ENCODE measurements around the gene LDLRAD2. TPM values are rescaled to one million over a fixed set of nuclear protein-coding genes. Genes with fewer than 3 reads are reported as not detected.

Gene LDLRAD2
- total and polyA plus RNA-seq, 2 of the 4 experiments (the other 2 are of a cell fraction), result 0.05 TPM; not detected in 1

DNA sequence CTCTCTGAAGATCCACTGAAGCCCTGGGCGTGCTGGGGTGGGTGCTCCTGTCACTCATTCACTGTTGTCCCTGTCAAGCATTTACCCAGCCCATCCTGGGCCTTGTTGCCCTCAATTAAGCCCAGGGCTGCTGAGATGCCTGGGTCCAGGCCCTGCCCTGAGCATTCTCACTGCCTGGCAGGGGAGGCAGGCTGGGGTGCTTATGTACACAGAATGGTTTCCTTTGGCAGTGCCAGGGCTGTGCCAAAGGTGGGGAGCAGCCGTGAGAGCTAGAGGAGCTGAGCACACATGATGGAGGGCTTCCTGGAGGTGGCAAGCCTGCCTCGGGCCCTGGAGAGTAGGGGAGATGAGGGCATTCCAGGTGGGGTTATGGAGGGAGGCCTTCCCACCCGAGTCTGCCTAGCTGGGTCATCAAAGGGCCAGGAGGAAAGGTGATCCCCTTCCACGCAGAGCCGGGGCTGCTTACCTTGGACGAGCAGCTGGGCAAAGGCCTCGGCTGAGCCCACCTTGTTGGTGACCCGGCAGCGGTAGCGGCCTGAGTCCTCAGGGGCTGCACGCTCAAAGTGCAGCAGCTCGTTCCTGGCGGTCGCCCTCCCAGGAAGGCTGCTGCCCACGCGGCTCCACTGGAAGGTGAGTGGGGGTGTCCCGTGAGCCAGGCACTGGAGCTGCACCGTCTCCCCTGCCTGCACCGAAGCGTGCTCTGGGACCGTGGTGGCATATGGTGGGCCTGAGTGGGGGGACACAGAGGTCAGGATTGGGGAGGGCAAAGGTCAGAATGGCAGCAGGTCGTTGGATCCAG is 26.5 kb downstream of the LDLRAD2 start:
- DNase-seq (no peak), ATAC-seq (ENCODE audit: low read depth) (no peak)
- H3K4me3 ChIP-seq (ENCODE audit: insufficient read depth, low read depth, low read length), result no peak overlapping the region
- H4K91ac ChIP-seq (ENCODE audit: insufficient read depth, low read depth, low read length), result no peak overlapping the region
- no peak overlapping the region for H3K4ac ChIP-seq (ENCODE audit: low read depth, low read length)
- H2BK120ac ChIP-seq (ENCODE audit: low read depth, low read length), result no peak overlapping the region
- H3K27me3 ChIP-seq (ENCODE audit: control insufficient read depth, insufficient read depth, low read length), result no peaks in the 10 kb centered on the region
- no TSS peak for BruUV-seq (replicated peaks)
- POLR2A ChIA-PET (ENCODE audit: unreplicated experiment), result no interaction called here
- H4K8ac ChIP-seq (ENCODE audit: low read depth in 2 of 2, low read length in 2 of 2), result no peak overlapping the region
- H3K79me1 ChIP-seq (ENCODE audit: low read depth in 1 of 2, low read length in 2 of 2), result peaks cover 0 to 3% of the 10 kb centered on the region in 2 experiments; a peak in 2 of 4 replicates
- H2AK5ac ChIP-seq (ENCODE audit: low read depth, low read length), result no peak overlapping the region
- no peak overlapping the region for H2BK15ac ChIP-seq (ENCODE audit: low read depth, low read length)
- no peak overlapping the region for H2AFZ ChIP-seq (replicated peaks; ENCODE audit: low read length, poor library complexity)
- H3K14ac ChIP-seq (replicated peaks; ENCODE audit: low read depth, low read length), result no peak overlapping the region
- no peak overlapping the region for H4K5ac ChIP-seq (ENCODE audit: low read depth, low read length)
- no peak overlapping the region for H2BK5ac ChIP-seq (ENCODE audit: low read depth, low read length, poor library complexity, severe bottlenecking)
- intact Hi-C loops (cut with micrococcal nuclease), result no loop called here
- WGBS, 2 experiments (ENCODE audit: extremely low coverage in 2 of 2, insufficient read length in 1 of 2), result 100% methylated on average over 3 of the region's 23 CpGs; no CpG with 5 or more reads in 1 of the 2 experiments
- no peak overlapping the region for H3K27ac ChIP-seq (ENCODE audit: insufficient read depth, low read length)
- H3K9me1 ChIP-seq (ENCODE audit: insufficient read depth, low read length), result no peaks in the 10 kb centered on the region
- no peak overlapping the region for H3K23ac ChIP-seq (ENCODE audit: low read depth, low read length)
- H3K56ac ChIP-seq (ENCODE audit: extremely low read depth, insufficient read depth, low read length), result no peak overlapping the region
- no peak overlapping the region for H2BK20ac ChIP-seq (ENCODE audit: low read depth, low read length)
- dilution Hi-C loops (cut with HindIII; ENCODE audit: low sequenced_read_pairs, unreplicated experiment), result no loop called here
- H2AK9ac ChIP-seq (replicated peaks; ENCODE audit: low read depth, low read length, poor library complexity), result no peak overlapping the region
- no peak overlapping the region for H3K9ac ChIP-seq (ENCODE audit: low read depth, low read length)
- TF ChIP-seq CTCF (conservative IDR thresholded peaks at IDR 0.05; ENCODE audit: low read depth, low read length) (no peak), MXI1 (IDR thresholded peaks at IDR 0.05; ENCODE audit: borderline replicate concordance, low read depth, low read length) (no peak), FOS (IDR thresholded peaks at IDR 0.05; ENCODE audit: low read depth, low read length) (no peak), ELK1 (IDR thresholded peaks at IDR 0.05; ENCODE audit: borderline replicate concordance, low read depth, low read length) (no peak), POLR2A (IDR thresholded peaks at IDR 0.05; ENCODE audit: low read depth, low read length) (no peak), MAZ (IDR thresholded peaks at IDR 0.05; ENCODE audit: borderline replicate concordance, low read depth, low read length) (no peak), RCOR1 (IDR thresholded peaks at IDR 0.05; ENCODE audit: insufficient replicate concordance, low read length) (no peak)
- H4K20me1 ChIP-seq (ENCODE audit: insufficient read depth, low read length), result no peaks in the 10 kb centered on the region; the same call in 1 of the 2 replicates
- H3K4me1 ChIP-seq (ENCODE audit: control insufficient read depth, insufficient read depth, low read length), result no peaks in the 10 kb centered on the region
- H3K18ac ChIP-seq (ENCODE audit: low read depth, low read length), result no peak overlapping the region
- H3K4me2 ChIP-seq (ENCODE audit: low read depth, low read length), result no peak overlapping the region
- CTCF ChIA-PET, result no interaction called here
- in situ Hi-C loops (cut with MboI; ENCODE audit: low sequenced_read_pairs), result no loop called here
- peaks cover 9% of the 10 kb centered on the region; the same call in 1 of the 2 replicates for H3K9me3 ChIP-seq (ENCODE audit: control insufficient read depth, insufficient read depth, low read length)
- H3K36me3 ChIP-seq (ENCODE audit: control insufficient read depth, insufficient read depth, low read length), result peaks cover 80% of the 10 kb centered on the region

Data from IMR-90 (cell line).